Ramos (cell line): ENCODE results near the gene POU6F2.
"Not testable (repeated sequence)": the region's sequence is repeated elsewhere in the genome, so short reads cannot be mapped to it uniquely, and the experiment has no call there.

Experiments used
- in situ Hi-C: fragments of 300-500 bp; cut with MboI; formaldehyde crosslinking; loops from one replicate; pipeline ENCODE4 v1.14.3; 2022; ENCODE audit warnings: low sequenced_read_pairs; ENCODE audit not compliant: unreplicated experiment

Gene POU6F2

GRCh38 chr7:39374436-39375040, 396.8 kb downstream of the POU6F2 start:
- in situ Hi-C loops, result no loop called here

- in situ Hi-C loops, result no loop called here
Measured at GRCh38 chr7:39375047-39375873, 397.6 kb downstream of the POU6F2 start.

- in situ Hi-C loops, result no loop called here
Measured at GRCh38 chr7:39375874-39376190, 398.1 kb downstream of the POU6F2 start.

- in situ Hi-C loops, result not testable (repeated sequence)
Measured at GRCh38 chr7:39376881-39377280, 399.2 kb downstream of the POU6F2 start.

- in situ Hi-C loops, result no loop called here
Measured at GRCh38 chr7:39379416-39379815, 401.7 kb downstream of the POU6F2 start.

- in situ Hi-C loops, result no loop called here
Measured at GRCh38 chr7:39383136-39383535, 405.4 kb downstream of the POU6F2 start.

- in situ Hi-C loops, result no loop called here
Measured at GRCh38 chr7:39384386-39384785, 406.7 kb downstream of the POU6F2 start.

- in situ Hi-C loops, result no loop called here
Measured at GRCh38 chr7:39386718-39387117, 409.0 kb downstream of the POU6F2 start.

GRCh38 chr7:39392151-39392550, 414.4 kb downstream of the POU6F2 start:
- in situ Hi-C loops, result no loop called here

GRCh38 chr7:39394105-39394680, 416.5 kb downstream of the POU6F2 start:
- in situ Hi-C loops, result no loop called here

- in situ Hi-C loops, result no loop called here
Measured at GRCh38 chr7:39399458-39399857, 421.7 kb downstream of the POU6F2 start.

- in situ Hi-C loops, result no loop called here
Measured at GRCh38 chr7:39399986-39400385, 422.3 kb downstream of the POU6F2 start.

- in situ Hi-C loops, result no loop called here
Measured at GRCh38 chr7:39400836-39401235, 423.1 kb downstream of the POU6F2 start.

- in situ Hi-C loops, result no loop called here
Measured at GRCh38 chr7:39402034-39402433, 424.3 kb downstream of the POU6F2 start.

GRCh38 chr7:39404907-39405306, 427.2 kb downstream of the POU6F2 start:
- in situ Hi-C loops, result no loop called here

- in situ Hi-C loops, result no loop called here
Measured at GRCh38 chr7:39405581-39405980, 427.9 kb downstream of the POU6F2 start.

- in situ Hi-C loops, result no loop called here
Measured at GRCh38 chr7:39406467-39406866, 428.8 kb downstream of the POU6F2 start.

- in situ Hi-C loops, result no loop called here
Measured at GRCh38 chr7:39407137-39407536, 429.4 kb downstream of the POU6F2 start.

- in situ Hi-C loops, result no loop called here
Measured at GRCh38 chr7:39407723-39408122, 430.0 kb downstream of the POU6F2 start.

- in situ Hi-C loops, result no loop called here
Measured at GRCh38 chr7:39408906-39409305, 431.2 kb downstream of the POU6F2 start.

- in situ Hi-C loops, result no loop called here
Measured at GRCh38 chr7:39410582-39410981, 432.9 kb downstream of the POU6F2 start.
